22Rv1 (cell line): Measurements from ENCODE around the gene CBLN3.
"Not testable (repeated sequence)": the region's sequence is repeated elsewhere in the genome, so short reads cannot be mapped to it uniquely, and the experiment has no call there.

Experiments
- H3K27ac ChIP-seq: fragments of 450-650 bp; 2 replicates; pipeline ENCODE4 v1.5.1; 2017
- ZFX ChIP-seq: fragments of 450-650 bp; IDR thresholded peaks from 2 replicates; pipeline ENCODE4 v1.6.1; 2017; ENCODE audit warnings: antibody characterized with exemption, borderline replicate concordance
- TF ChIP-seq, protein P1 (sequence below): fragments of 450-650 bp; IDR thresholded peaks from 2 replicates; pipeline ENCODE4 v1.5.1; 2017; ENCODE audit warnings: mild to moderate bottlenecking

CBLN3 gene

DNA sequence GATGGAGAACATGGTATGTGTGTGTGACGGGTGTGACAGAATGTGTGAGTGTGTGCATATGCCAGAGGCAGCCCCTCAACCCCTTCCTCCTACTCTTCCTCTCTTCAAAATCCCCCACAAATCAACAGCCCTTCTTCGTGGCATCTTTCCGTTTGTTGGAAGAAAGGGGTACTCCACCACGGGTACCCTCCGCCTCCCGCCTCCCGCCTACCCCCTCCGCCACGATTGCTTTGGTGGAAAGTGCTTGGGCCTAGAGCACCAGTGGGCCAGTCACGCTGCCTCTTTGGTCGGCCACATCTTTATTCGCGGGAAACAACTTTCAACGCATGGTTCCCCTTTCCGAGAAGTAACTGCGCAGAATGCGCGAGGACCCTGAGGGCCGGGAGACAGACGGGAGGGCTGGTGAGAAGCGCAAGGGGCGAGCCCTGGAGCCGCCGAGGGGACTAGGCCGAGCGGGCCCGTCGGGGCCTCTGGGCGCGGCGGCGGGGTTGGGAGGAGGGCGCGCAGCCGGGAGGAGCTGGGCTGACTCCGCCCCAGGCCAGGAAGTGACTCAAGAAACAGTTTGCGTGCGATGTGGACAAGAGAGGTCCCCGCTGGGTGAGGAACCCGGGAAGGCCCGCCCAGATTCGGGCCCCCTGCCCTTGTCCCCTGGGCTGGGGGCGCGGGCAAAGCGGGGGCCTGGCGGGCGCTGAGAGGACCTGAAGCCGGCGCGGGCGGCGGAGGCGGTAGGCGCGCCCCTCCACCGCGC, at the start of gene CBLN3, which contains the start of gene KHNYN:
Gene CBLN3 (minus strand): TSS at position 274 of the 748 bp plus-strand sequence. CDS start 614 bp downstream, outside the sequence.
Gene KHNYN (plus strand): TSS at position 560 of the 748 bp plus-strand sequence. CDS start 777 bp downstream, outside the sequence.
- TF ChIP-seq, protein P1, sequence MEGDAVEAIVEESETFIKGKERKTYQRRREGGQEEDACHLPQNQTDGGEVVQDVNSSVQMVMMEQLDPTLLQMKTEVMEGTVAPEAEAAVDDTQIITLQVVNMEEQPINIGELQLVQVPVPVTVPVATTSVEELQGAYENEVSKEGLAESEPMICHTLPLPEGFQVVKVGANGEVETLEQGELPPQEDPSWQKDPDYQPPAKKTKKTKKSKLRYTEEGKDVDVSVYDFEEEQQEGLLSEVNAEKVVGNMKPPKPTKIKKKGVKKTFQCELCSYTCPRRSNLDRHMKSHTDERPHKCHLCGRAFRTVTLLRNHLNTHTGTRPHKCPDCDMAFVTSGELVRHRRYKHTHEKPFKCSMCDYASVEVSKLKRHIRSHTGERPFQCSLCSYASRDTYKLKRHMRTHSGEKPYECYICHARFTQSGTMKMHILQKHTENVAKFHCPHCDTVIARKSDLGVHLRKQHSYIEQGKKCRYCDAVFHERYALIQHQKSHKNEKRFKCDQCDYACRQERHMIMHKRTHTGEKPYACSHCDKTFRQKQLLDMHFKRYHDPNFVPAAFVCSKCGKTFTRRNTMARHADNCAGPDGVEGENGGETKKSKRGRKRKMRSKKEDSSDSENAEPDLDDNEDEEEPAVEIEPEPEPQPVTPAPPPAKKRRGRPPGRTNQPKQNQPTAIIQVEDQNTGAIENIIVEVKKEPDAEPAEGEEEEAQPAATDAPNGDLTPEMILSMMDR, result no peak
- no peak for TF ChIP-seq ZFX
- H3K27ac ChIP-seq, result peak within 1 kb of the TSS; percentile 81

- TF ChIP-seq ZFX, result no peak
- TF ChIP-seq, protein P1, result no peak
- no peak overlapping the region for H3K27ac ChIP-seq
Measured at GRCh38 chr14:24475261-24475660, 45.8 kb upstream of the CBLN3 start.

DNA sequence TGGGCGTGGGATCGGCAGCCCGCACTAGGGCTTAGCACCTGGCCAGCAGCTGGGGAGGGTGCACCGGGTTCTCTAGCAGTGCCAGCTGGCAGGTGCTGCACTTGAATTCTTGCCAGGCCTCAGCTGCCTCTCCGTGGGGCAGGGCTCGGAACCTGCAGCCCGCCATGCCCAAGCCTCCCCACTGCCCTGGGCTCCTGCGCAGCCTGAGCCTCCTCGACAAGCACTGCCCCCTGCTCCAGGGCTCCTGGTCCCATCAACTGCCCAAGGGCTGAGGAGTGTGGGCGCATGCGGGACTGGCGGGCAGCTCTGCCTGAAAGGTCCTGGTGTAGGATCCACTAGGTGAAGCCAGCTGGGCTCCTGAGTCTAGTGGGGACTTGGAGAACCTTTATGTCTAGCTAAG, 43.7 kb upstream of the CBLN3 start:
- no peak overlapping the region for H3K27ac ChIP-seq
- TF ChIP-seq, protein P1, result no peak
- no peak for TF ChIP-seq ZFX

GRCh38 chr14:24470450-24470849, 41.0 kb upstream of the CBLN3 start:
- not testable (repeated sequence) for H3K27ac ChIP-seq

DNA sequence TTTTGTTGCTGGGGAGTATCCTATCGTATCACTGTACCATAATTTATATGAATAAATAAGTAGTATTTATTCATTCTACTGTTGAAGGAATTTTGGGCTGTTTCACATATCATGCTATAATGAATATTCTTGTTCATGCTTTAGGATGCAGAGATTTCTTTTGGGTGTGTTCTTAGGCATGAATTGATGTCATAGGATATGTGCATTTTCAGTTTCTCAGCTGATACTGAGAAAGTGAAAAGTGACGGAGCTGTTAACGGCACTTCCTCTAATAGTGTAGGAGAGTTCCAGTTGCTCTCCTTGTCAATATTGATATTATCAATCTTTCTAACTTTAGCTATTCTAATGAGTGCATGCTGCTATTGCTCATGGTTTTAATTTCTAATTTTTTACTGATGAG, 36.3 kb upstream of the CBLN3 start:
- no peak overlapping the region for H3K27ac ChIP-seq
- TF ChIP-seq, protein P1, result no peak
- no peak for TF ChIP-seq ZFX

- no peak overlapping the region for H3K27ac ChIP-seq
Measured at GRCh38 chr14:24465368-24465767, 35.9 kb upstream of the CBLN3 start.

DNA sequence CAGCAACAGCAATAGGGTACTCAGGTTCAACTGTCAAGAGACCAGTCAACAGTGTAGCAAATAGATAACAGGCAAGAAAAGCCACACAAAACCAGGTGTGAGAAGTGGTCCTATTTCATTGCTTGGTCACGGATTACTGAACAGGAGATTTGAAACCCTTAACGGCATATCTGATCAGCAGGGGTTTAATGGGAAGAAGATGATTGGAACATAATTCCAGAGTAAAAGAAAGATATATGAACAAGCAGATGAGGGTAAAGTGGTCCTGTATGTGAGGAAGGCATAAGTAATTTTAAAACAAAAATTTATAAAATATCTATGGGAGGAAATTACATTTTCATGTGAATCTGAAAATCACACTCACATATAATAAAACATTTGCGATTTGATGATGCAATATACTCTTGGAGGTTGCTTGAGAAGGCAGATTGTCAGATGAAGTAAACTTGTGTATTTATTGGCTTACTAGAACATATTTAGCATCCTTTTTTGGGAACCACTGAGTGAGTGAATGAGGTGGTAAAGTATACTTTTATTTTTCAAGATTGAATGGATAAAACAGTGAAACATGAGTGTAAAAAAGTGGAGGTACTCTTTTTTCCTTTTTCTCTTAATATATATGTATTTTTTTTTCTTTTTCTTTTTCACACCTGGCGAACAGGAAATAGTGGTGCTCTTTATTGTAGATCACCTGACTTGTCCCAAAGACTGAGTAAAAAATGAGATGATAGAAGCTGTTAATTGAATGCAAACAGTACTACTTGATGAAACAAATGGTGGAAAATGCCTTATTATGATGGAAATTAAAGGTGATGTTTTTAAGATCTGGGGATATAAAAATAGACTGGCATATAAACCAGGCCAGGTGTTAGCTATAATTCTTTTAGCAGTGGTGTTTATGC, 34.7 kb upstream of the CBLN3 start:
- TF ChIP-seq ZFX, result no peak
- TF ChIP-seq, protein P1, result no peak
- H3K27ac ChIP-seq, result no peak overlapping the region

More at GRCh38 chr14:24465368-24465767, 35.9 kb upstream of the CBLN3 start:
- TF ChIP-seq, protein P1, result no peak
- no peak for TF ChIP-seq ZFX
